Esophagus muscularis mucosa (tissue), 4 donors: ENCODE results near the gene ART1. TPM values are rescaled to one million over a fixed set of nuclear protein-coding genes. Genes with fewer than 3 reads are reported as not detected.

Experiments
- DNase-seq: peaks from one replicate; pipeline ENCODE4 v3.0.0-alpha.2; 2017; ENCODE audit errors: extremely low spot score
- H3K27ac ChIP-seq, 4 donors: fragments of 200-600 bp; sonication (generic); replicated peaks in 1 of 4; 1 replicate in 3 of 4; 2 replicates in 1 of 4; pipeline ENCODE4 v1.5.1; 2016 to 2019; ENCODE audit warnings: mild to moderate bottlenecking in 1 of 4
- H3K27me3 ChIP-seq, 4 donors: fragments of 200-600 bp; sonication (generic); one replicate each; pipeline versions ENCODE4 v1.5.1 to v1.6.0; 2016 to 2019
- H3K36me3 ChIP-seq, 4 donors: fragments of 200-600 bp; sonication (generic); one replicate each; pipeline ENCODE4 v1.5.1; 2016 to 2019
- H3K4me1 ChIP-seq, 4 donors: fragments of 200-600 bp; sonication (generic); one replicate each; pipeline ENCODE4 v1.5.1; 2016 to 2019
- H3K4me3 ChIP-seq, 4 donors: fragments of 200-600 bp; sonication (generic); 1 replicate in 2 of 4; 2 replicates in 2 of 4; pipeline ENCODE4 v1.5.1; 2016 to 2019; ENCODE audit warnings: mild to moderate bottlenecking in 4 of 4, moderate library complexity in 1 of 4
- H3K9me3 ChIP-seq, 4 donors: fragments of 200-600 bp; sonication (generic); 1 replicate in 3 of 4; 2 replicates in 1 of 4; pipeline ENCODE4 v1.5.1; 2016 to 2019
- EP300 ChIP-seq: sonication (generic); formaldehyde crosslinking; IDR thresholded peaks from one replicate; pipeline ENCODE4 v1.6.1; 2017; ENCODE audit warnings: antibody characterized with exemption
- POLR2A ChIP-seq: fragments of 450-650 bp; IDR thresholded peaks from one replicate; pipeline ENCODE4 v1.6.1; 2017; ENCODE audit warnings: antibody characterized with exemption, moderate library complexity, mild to moderate bottlenecking, low read depth
- POLR2AphosphoS5 ChIP-seq, 2 donors: sonication (generic); formaldehyde crosslinking; IDR thresholded peaks; one replicate each; pipeline ENCODE4 v1.6.1; 2017; ENCODE audit warnings: antibody characterized with exemption in 2 of 2
- WGBS: methylation state at CpG from one replicate; pipeline ENCODE4 v1.1.5; 2018; 5-methylcytosine and 5-hydroxymethylcytosine counted together
- intact Hi-C: fragments of 100-400 bp; cut with DNase I; formaldehyde crosslinking; loops from one replicate; pipeline ENCODE4 v1.15.1; 2023
- total RNA-seq, 4 donors: library from RNA; depleted of rRNA; stranded (reverse); fragments of >200 nt; gene quantifications; one replicate each; pipeline versions ENCODE4 v1.1.0 to v1.2.1, GENCODE V29; 2016
- TF ChIP-seq, protein P1 (sequence below), 3 experiments: fragments of 200-600 bp in 2 of 3; fragments of 450-650 bp in 1 of 3; sonication (generic) in 2 of 3; IDR thresholded peaks; one replicate each; pipeline ENCODE4 v1.5.1; 2017 to 2019; ENCODE audit warnings: antibody characterized with exemption in 3 of 3, mild to moderate bottlenecking in 2 of 3, moderate library complexity in 1 of 3

ART1 gene
- total RNA-seq, 4 donors from 2014 or later = not detected

DNA sequence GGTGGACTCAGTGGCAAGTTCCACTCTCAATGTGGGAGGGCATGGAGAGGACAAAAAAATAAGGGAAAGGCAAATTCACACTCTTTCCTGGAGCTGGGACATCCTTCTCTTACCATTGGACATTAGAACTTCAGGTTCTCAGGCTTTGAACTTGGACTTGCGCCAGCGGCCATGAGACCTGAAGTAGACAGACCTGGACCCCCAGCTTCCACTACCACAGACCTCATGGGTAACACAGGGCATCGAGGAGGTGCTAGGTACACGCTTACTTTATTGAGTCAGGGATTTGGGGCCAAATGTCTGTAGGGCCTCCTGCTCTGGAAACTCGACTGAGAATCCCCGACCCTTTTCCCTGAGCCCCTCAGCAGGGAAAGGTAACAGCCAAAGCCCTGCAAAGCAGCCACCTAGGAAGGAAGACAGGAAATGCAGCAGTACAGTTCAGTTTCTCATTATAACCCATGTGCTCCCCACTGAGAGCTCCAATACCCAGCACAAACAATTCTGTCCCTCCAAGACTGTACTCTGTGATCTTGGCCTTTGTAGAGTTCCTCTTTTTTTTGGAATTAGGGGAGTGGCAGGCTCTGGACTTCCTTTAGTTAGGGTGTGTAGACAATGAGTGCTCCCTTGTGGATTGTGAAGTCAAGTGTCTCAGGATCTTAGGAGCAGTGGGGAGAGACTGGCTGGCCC lies 20.6 kb downstream of the ART1 start:
- H3K27ac ChIP-seq = no peak overlapping the region
- 85% methylated on average over 6 of the region's 6 CpGs for WGBS
- TF ChIP-seq POLR2AphosphoS5 (IDR thresholded peaks at IDR 0.05) (no peak), POLR2A (no peak), EP300 (no peak)
- TF ChIP-seq, protein P1, sequence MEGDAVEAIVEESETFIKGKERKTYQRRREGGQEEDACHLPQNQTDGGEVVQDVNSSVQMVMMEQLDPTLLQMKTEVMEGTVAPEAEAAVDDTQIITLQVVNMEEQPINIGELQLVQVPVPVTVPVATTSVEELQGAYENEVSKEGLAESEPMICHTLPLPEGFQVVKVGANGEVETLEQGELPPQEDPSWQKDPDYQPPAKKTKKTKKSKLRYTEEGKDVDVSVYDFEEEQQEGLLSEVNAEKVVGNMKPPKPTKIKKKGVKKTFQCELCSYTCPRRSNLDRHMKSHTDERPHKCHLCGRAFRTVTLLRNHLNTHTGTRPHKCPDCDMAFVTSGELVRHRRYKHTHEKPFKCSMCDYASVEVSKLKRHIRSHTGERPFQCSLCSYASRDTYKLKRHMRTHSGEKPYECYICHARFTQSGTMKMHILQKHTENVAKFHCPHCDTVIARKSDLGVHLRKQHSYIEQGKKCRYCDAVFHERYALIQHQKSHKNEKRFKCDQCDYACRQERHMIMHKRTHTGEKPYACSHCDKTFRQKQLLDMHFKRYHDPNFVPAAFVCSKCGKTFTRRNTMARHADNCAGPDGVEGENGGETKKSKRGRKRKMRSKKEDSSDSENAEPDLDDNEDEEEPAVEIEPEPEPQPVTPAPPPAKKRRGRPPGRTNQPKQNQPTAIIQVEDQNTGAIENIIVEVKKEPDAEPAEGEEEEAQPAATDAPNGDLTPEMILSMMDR (IDR thresholded peaks at IDR 0.05) = no peak
- no peaks in the 10 kb centered on the region for H3K27me3 ChIP-seq
- no peaks in the 10 kb centered on the region for H3K9me3 ChIP-seq
- no peaks in the 10 kb centered on the region for H3K4me1 ChIP-seq
- H3K36me3 ChIP-seq = peaks cover 23 to 57% (median 43%) of the 10 kb centered on the region in 4 donors
- no peak overlapping the region for H3K4me3 ChIP-seq
- intact Hi-C loops = no loop called here
- no peak for DNase-seq

DNA sequence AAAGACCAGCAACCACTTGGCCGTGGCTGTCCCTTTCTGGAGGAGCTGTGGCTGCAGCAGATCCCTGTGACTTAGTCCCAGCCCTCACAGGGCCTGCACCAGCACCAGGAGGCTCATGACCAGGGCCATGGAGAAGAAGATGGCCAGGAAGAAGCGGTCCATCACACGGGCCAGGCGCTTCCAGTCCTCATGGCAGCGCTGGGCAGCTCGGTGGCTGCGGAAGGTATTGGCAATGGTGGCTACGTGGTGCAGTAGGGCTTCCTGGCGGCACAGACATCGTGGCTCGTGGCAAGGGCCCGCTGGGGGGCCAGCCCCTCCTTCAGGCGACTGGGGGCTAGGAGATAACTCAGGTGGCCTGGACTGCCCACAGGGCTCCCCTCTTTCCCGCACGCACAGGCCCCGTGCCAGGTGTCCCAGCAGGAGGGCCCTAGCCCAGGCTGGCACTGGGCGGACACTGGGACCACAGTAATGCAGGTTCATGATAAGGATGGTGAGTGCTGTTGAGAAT lies 21.1 kb downstream of the ART1 start:
- intact Hi-C loops = no loop called here
- H3K27me3 ChIP-seq = no peaks in the 10 kb centered on the region
- peaks cover 23 to 63% (median 47%) of the 10 kb centered on the region in 4 donors for H3K36me3 ChIP-seq
- TF ChIP-seq, protein P1 (IDR thresholded peaks at IDR 0.05) = no peak
- H3K27ac ChIP-seq = no peak overlapping the region
- no peaks in the 10 kb centered on the region for H3K4me1 ChIP-seq
- DNase-seq = no peak
- H3K9me3 ChIP-seq = no peaks in the 10 kb centered on the region
- H3K4me3 ChIP-seq = no peak overlapping the region
- WGBS = 92% methylated on average over 17 of the region's 17 CpGs

DNA sequence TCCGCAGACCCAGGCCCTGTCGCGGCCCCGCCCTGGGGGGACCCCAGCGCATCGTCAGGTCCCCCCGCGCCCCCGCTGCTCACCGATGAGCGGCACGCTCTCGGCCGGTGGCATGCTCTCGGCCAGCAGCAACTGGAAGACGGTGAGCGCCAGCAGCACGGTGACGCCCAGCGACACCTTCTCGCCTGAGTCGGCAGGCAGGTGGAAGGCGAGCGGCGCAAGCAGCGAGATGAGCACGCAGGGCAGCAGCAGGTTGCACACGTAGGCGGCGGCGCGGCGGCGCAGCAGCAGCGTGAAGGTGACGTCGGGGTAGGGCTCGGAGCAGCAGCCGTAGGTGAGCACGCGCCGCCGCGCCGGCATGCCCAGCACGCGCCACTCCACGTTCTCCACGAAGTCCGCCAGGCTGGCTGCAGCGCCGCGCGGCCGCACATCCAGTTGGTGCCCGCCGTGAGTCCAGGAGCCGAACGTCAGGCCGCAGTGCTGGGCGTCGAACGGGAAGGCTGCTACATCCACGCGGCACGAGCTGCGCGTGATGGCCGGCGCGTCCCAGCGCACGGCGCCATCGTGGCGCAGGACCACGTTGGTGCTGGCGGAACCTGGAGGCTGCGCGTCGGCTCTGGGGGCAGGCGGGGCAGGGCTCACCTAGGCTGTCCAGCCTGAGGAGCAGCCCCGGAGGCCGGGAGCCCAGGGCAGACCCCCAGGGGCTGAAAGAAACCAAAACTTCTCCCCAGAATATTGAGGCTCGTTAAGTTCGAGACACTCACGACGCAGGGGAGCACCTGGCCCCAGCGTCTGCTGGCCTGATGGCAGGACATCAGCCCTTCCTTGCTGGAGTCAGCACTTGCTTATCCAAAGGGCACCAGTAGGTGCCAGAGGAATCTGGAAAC lies 22.5 kb downstream of the ART1 start:
- H3K9me3 ChIP-seq = no peaks in the 10 kb centered on the region
- TF ChIP-seq POLR2A (no peak), POLR2AphosphoS5 (IDR thresholded peaks at IDR 0.05) (no peak), EP300 (no peak)
- TF ChIP-seq, protein P1 (IDR thresholded peaks at IDR 0.05) = no peak
- intact Hi-C loops = no loop called here
- no peak for DNase-seq
- H3K4me1 ChIP-seq = no peaks in the 10 kb centered on the region
- H3K4me3 ChIP-seq = no peak overlapping the region
- WGBS = 98% methylated on average over 76 of the region's 89 CpGs
- no peaks in the 10 kb centered on the region for H3K27me3 ChIP-seq
- peaks cover 23 to 76% (median 59%) of the 10 kb centered on the region in 4 donors for H3K36me3 ChIP-seq
- H3K27ac ChIP-seq = no peak overlapping the region

DNA sequence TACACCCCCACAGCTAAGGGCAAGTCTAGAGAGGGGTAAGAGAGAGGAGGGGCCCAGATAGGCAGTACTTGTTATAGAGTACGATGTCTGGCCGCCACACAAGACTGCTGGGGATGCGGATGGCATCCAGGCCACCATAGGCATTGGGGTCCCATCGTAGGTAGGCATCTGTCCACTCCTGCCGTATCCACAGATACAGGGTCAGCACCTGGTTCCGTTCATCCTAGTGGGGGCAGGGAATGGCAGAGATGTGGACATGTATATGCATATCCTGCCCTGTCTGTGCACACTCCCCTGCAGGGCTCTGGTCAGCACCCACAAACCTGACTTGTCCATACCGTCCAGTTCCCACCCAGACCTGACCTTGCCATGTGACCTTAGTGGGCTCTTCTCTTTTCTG lies 24.2 kb downstream of the ART1 start:
- WGBS = 94% methylated on average over 7 of the region's 7 CpGs

More for the DNA sequence above, 24.2 kb downstream of the ART1 start:
- no peak for DNase-seq
- Histone ChIP-seq H3K27me3 (no peaks in the 10 kb centered on the region), H3K4me3 (no peak overlapping the region), H3K27ac (no peak overlapping the region), H3K4me1 (no peaks in the 10 kb centered on the region), H3K9me3 (no peaks in the 10 kb centered on the region), H3K36me3 (peaks cover 33 to 92% (median 76%) of the 10 kb centered on the region in 4 donors)
- intact Hi-C loops = no loop called here
- TF ChIP-seq POLR2AphosphoS5 (IDR thresholded peaks at IDR 0.05) = no peak
- no peak for TF ChIP-seq POLR2A
- TF ChIP-seq, protein P1 (IDR thresholded peaks at IDR 0.05) = no peak
- TF ChIP-seq EP300 = no peak
